Brain microvascular endothelial cell (primary cell): ENCODE data around the gene MARS1.
"Not testable (repeated sequence)": the region's sequence is repeated elsewhere in the genome, so short reads cannot be mapped to it uniquely, and the experiment has no call there.

Experiments
- DNase-seq: peaks from one replicate; pipeline ENCODE4 v3.0.0-alpha.2; 2020
- H3K27ac ChIP-seq: fragments of 250-450 bp; sonication (Bioruptor Pico); 2 replicates; pipeline ENCODE4 v1.5.1; 2020; ENCODE audit warnings: mild to moderate bottlenecking, moderate library complexity
- H3K27me3 ChIP-seq: fragments of 250-450 bp; sonication (Bioruptor Pico); replicated peaks from 2 replicates; pipeline ENCODE4 v1.5.1; 2020; ENCODE audit warnings: mild to moderate bottlenecking
- H3K36me3 ChIP-seq: fragments of 250-450 bp; sonication (Bioruptor Pico); replicated peaks from 2 replicates; pipeline ENCODE4 v1.5.1; 2020; ENCODE audit warnings: mild to moderate bottlenecking
- H3K4me3 ChIP-seq: 2 replicates; pipeline ENCODE4 v1.5.1; 2011; ENCODE audit warnings: low read depth, mild to moderate bottlenecking, control low read depth, low read length, moderate library complexity
- in situ Hi-C: cut with HindIII; loops from 2 replicates; pipeline ENCODE4 v1.10.0; 2017; ENCODE audit warnings: low sequenced_read_pairs, low pct_ligation_motif_present
- TF ChIP-seq, protein P1 (sequence below): IDR thresholded peaks from 2 replicates; pipeline ENCODE4 v1.5.1; 2011; ENCODE audit warnings: low read depth, mild to moderate bottlenecking, moderate library complexity, low read length, control low read depth, inconsistent platforms; ENCODE audit errors: missing control alignments

The MARS1 gene

DNA sequence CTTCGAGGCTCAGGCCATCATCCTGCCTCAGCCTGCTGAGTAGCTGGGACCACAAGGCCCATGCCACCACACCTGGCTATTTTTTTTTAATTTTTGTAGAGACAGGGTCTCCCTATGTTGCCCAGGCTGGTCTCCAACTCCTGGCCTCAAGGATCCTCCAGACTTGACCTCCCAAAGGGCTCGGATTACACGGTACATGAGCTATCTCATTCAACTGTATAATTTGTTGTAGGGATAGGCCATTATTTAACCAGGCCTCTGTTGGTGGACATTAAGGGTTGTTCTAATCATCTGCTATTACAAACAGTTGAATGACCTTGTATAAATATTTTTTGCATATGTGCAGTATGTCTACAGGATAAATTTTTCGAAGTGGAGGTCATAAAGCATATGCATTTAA, 71.0 kb downstream of the MARS1 start:
- Histone ChIP-seq H3K27ac (no peak overlapping the region), H3K4me3 (no peak overlapping the region), H3K36me3 (no peaks in the 10 kb centered on the region), H3K27me3 (no peaks in the 10 kb centered on the region)
- in situ Hi-C loops = no loop called here
- TF ChIP-seq, protein P1, sequence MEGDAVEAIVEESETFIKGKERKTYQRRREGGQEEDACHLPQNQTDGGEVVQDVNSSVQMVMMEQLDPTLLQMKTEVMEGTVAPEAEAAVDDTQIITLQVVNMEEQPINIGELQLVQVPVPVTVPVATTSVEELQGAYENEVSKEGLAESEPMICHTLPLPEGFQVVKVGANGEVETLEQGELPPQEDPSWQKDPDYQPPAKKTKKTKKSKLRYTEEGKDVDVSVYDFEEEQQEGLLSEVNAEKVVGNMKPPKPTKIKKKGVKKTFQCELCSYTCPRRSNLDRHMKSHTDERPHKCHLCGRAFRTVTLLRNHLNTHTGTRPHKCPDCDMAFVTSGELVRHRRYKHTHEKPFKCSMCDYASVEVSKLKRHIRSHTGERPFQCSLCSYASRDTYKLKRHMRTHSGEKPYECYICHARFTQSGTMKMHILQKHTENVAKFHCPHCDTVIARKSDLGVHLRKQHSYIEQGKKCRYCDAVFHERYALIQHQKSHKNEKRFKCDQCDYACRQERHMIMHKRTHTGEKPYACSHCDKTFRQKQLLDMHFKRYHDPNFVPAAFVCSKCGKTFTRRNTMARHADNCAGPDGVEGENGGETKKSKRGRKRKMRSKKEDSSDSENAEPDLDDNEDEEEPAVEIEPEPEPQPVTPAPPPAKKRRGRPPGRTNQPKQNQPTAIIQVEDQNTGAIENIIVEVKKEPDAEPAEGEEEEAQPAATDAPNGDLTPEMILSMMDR = no peak
- no peak for DNase-seq

GRCh38 chr12:57560516-57560915, 72.6 kb downstream of the MARS1 start:
- in situ Hi-C loops = no loop called here
- Histone ChIP-seq H3K27ac (no peak overlapping the region), H3K27me3 (no peaks in the 10 kb centered on the region), H3K4me3 (no peak overlapping the region), H3K36me3 (no peaks in the 10 kb centered on the region)
- TF ChIP-seq, protein P1 = no peak
- DNase-seq = no peak

GRCh38 chr12:57561117-57561516, 73.2 kb downstream of the MARS1 start:
- peak; percentile 42 for DNase-seq
- in situ Hi-C loops, H3K27ac ChIP-seq, H3K27me3 ChIP-seq, H3K36me3 ChIP-seq, H3K4me3 ChIP-seq: not testable (repeated sequence)

DNA sequence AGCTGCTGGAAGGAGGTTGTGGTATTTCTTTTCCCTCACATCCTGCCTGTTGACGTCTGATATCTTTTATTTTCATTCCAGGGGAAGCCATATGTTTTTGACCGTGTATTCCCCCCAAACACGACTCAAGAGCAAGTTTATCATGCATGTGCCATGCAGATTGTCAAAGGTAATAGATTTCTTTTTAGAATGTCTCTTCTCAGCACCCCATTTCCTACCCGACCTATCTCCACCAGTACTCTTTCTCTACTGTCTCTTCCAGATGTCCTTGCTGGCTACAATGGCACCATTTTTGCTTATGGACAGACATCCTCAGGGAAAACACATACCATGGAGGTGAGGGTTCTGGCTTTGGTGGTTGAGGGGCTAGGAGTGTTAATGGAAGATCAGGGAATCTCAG, 75.5 kb downstream of the MARS1 start:
- DNase-seq = no peak
- no peak overlapping the region for H3K27ac ChIP-seq
- no peaks in the 10 kb centered on the region for H3K27me3 ChIP-seq
- in situ Hi-C loops = no loop called here
- TF ChIP-seq, protein P1 = no peak
- no peaks in the 10 kb centered on the region for H3K36me3 ChIP-seq
- no peak overlapping the region for H3K4me3 ChIP-seq

- in situ Hi-C loops = no loop called here
- TF ChIP-seq, protein P1 = no peak
- Histone ChIP-seq H3K36me3 (no peaks in the 10 kb centered on the region), H3K4me3 (no peak overlapping the region), H3K27ac (no peak overlapping the region), H3K27me3 (no peaks in the 10 kb centered on the region)
- no peak for DNase-seq
These were observed 76.4 kb downstream of the MARS1 start for GRCh38 chr12:57564178-57564740.
